Common myeloid progenitor, CD34-positive (primary cell): Measurements from ENCODE around the gene FAM53B.

Experiments used
- CTCF ChIA-PET: fragments of 350-600 bp; sonication (Branson Sonifier 250); formaldehyde crosslinking; loops from one replicate; lab custom pipeline; 2021; ENCODE audit warnings: antibody characterized with exemption; lab: Charles Lee
- POLR2A ChIA-PET: fragments of 350-600 bp; sonication (Branson Sonifier 250); formaldehyde crosslinking; loops from one replicate; lab custom pipeline; 2021; ENCODE audit warnings: antibody characterized with exemption; lab: Charles Lee
- DNase-seq, 3 donors: peaks; one replicate each; pipeline versions ENCODE4 v3.0.0 to v3.0.0-alpha.2; 2013
- H3K27ac ChIP-seq, 2 experiments: 1 replicate in 1 of 2; 2 replicates in 1 of 2; pipeline ENCODE4 v1.7.0; 2013; ENCODE audit warnings: inconsistent platforms in 2 of 2, low read length in 2 of 2, mild to moderate bottlenecking in 2 of 2, low read depth in 1 of 2, moderate library complexity in 1 of 2; ENCODE audit not compliant: severe bottlenecking in 2 of 2, insufficient read depth in 1 of 2, poor library complexity in 1 of 2
- H3K27me3 ChIP-seq, 5 experiments: replicated peaks in 2 of 5; 1 replicate in 3 of 5; 2 replicates in 2 of 5; pipeline versions ENCODE4 v1.6.1 to v1.7.0; 2013; ENCODE audit warnings: low read length in 4 of 5, mild to moderate bottlenecking in 2 of 5, moderate library complexity in 2 of 5, inconsistent platforms in 1 of 5; ENCODE audit not compliant: insufficient read depth in 5 of 5, control insufficient read depth in 4 of 5
- H3K36me3 ChIP-seq, 4 experiments: 1 replicate in 2 of 4; 2 replicates in 2 of 4; pipeline versions ENCODE4 v1.6.1 to v1.7.0; 2013; ENCODE audit warnings: low read length in 3 of 4, control low read depth in 1 of 4, mild to moderate bottlenecking in 1 of 4; ENCODE audit not compliant: control insufficient read depth in 4 of 4, insufficient read depth in 4 of 4
- H3K4me1 ChIP-seq, 4 experiments: 1 replicate in 3 of 4; 2 replicates in 1 of 4; pipeline versions ENCODE4 v1.6.1 to v1.7.1; 2013; ENCODE audit warnings: low read length in 3 of 4, mild to moderate bottlenecking in 3 of 4, control low read depth in 1 of 4, inconsistent platforms in 1 of 4, moderate library complexity in 1 of 4; ENCODE audit not compliant: control insufficient read depth in 4 of 4, insufficient read depth in 4 of 4; ENCODE audit errors: control extremely low read depth in 1 of 4
- H3K4me3 ChIP-seq, 7 experiments: 1 replicate in 4 of 7; 2 replicates in 3 of 7; pipeline versions ENCODE4 v1.5.1 to v1.7.0; 2013; ENCODE audit warnings: mild to moderate bottlenecking in 7 of 7, low read length in 6 of 7, moderate library complexity in 6 of 7, inconsistent platforms in 2 of 7, low read depth in 2 of 7, control low read depth in 1 of 7; ENCODE audit not compliant: insufficient read depth in 4 of 7, control insufficient read depth in 1 of 7; ENCODE audit errors: extremely low read depth in 1 of 7
- H3K9me3 ChIP-seq, 5 experiments: 1 replicate in 4 of 5; 2 replicates in 1 of 5; pipeline versions ENCODE4 v1.6.1 to v1.7.1; 2013; ENCODE audit warnings: low read length in 4 of 5, mild to moderate bottlenecking in 2 of 5, inconsistent platforms in 1 of 5, low read depth in 1 of 5, moderate library complexity in 1 of 5; ENCODE audit not compliant: control insufficient read depth in 4 of 5, insufficient read depth in 2 of 5; ENCODE audit errors: control extremely low read depth in 1 of 5
- WGBS: methylation state at CpG from one replicate; pipeline ENCODE4 v1.1.5; 2013; ENCODE audit not compliant: insufficient coverage; 5-methylcytosine and 5-hydroxymethylcytosine counted together

FAM53B gene

GRCh38 chr10:124739986-124740368, 4.2 kb downstream of the FAM53B start:
- Histone ChIP-seq H3K27me3 (no peaks in the 10 kb centered on the region), H3K9me3 (no peaks in the 10 kb centered on the region), H3K36me3 (peaks cover 0 to 16% (median 0%) of the 10 kb centered on the region in 4 experiments), H3K27ac (no peak overlapping the region), H3K4me3 (no peak overlapping the region), H3K4me1 (peaks cover 17 to 74% (median 42%) of the 10 kb centered on the region in 4 experiments)
- CTCF ChIA-PET, result interaction anchor here (2.0 to 5.2 kb wide), 8 partner anchors 10 to 210 kb away, joined by 5 to 78 read pairs (median 32); no protein-coding TSS in a partner anchor
- 94% methylated on average over 2 of the region's 7 CpGs for WGBS
- DNase-seq, result peak in 1 of 3 donors; percentile 31
- POLR2A ChIA-PET, result interaction anchor here (1.0 to 1.9 kb wide), 2 partner anchors 18 to 210 kb away, joined by 6 to 9 read pairs; no protein-coding TSS in a partner anchor

- Histone ChIP-seq H3K36me3 (peaks cover 0 to 19% (median 0%) of the 10 kb centered on the region in 4 experiments), H3K9me3 (no peaks in the 10 kb centered on the region), H3K27ac (no peak overlapping the region), H3K4me3 (no peak overlapping the region), H3K4me1 (peaks cover 17 to 72% (median 41%) of the 10 kb centered on the region in 4 experiments), H3K27me3 (no peaks in the 10 kb centered on the region)
- DNase-seq, result no peak
- POLR2A ChIA-PET, result no interaction called here
- CTCF ChIA-PET, result interaction anchor here (0.6 to 5.2 kb wide), 8 partner anchors 10 to 210 kb away, joined by 3 to 78 read pairs (median 32); no protein-coding TSS in a partner anchor
- WGBS, result 93% methylated on average over 10 of the region's 13 CpGs
Observed at GRCh38 chr10:124739119-124739921, 4.9 kb downstream of the FAM53B start.

GRCh38 chr10:124738441-124738840, 5.7 kb downstream of the FAM53B start:
- Histone ChIP-seq H3K27me3 (no peaks in the 10 kb centered on the region), H3K9me3 (no peaks in the 10 kb centered on the region), H3K4me1 (peaks cover 17 to 77% (median 41%) of the 10 kb centered on the region in 4 experiments), H3K4me3 (no peak overlapping the region), H3K36me3 (peaks cover 0 to 21% (median 0%) of the 10 kb centered on the region in 4 experiments), H3K27ac (no peak overlapping the region)
- WGBS, result 100% methylated on average over 3 of the region's 6 CpGs
- ChIA-PET CTCF (interaction anchor here (0.6 to 5.2 kb wide), 5 partner anchors 14 to 209 kb away, joined by 3 to 78 read pairs (median 6); no protein-coding TSS in a partner anchor), POLR2A (no interaction called here)
- DNase-seq, result no peak

- Histone ChIP-seq H3K4me1 (peaks cover 17 to 71% (median 35%) of the 10 kb centered on the region in 4 experiments), H3K36me3 (peaks cover 0 to 24% (median 0%) of the 10 kb centered on the region in 4 experiments), H3K27ac (no peak overlapping the region), H3K9me3 (no peaks in the 10 kb centered on the region), H3K4me3 (no peak overlapping the region), H3K27me3 (no peaks in the 10 kb centered on the region)
- POLR2A ChIA-PET, result no interaction called here
- no peak for DNase-seq
- WGBS, result 94% methylated on average over 2 of the region's 2 CpGs
- CTCF ChIA-PET, result interaction anchor here (1.0 to 2.1 kb wide), 3 partner anchors 19 to 199 kb away, joined by 3 to 6 read pairs (median 6); no protein-coding TSS in a partner anchor
Observed at GRCh38 chr10:124737708-124738107, 6.5 kb downstream of the FAM53B start.

- no peak overlapping the region for H3K4me3 ChIP-seq
- peaks cover 0 to 27% (median under 1%) of the 10 kb centered on the region in 4 experiments for H3K36me3 ChIP-seq
- no peak overlapping the region for H3K27ac ChIP-seq
- WGBS, result 93% methylated on average over 4 of the region's 7 CpGs
- POLR2A ChIA-PET, result no interaction called here
- DNase-seq, result no peak
- CTCF ChIA-PET, result interaction anchor here (1.0 to 2.1 kb wide), 3 partner anchors 19 to 198 kb away, joined by 3 to 6 read pairs (median 6); no protein-coding TSS in a partner anchor
- no peaks in the 10 kb centered on the region for H3K27me3 ChIP-seq
- H3K9me3 ChIP-seq, result no peaks in the 10 kb centered on the region
- peaks cover 15 to 66% (median 30%) of the 10 kb centered on the region in 4 experiments for H3K4me1 ChIP-seq
Observed at GRCh38 chr10:124737221-124737620, 7.0 kb downstream of the FAM53B start.

- Histone ChIP-seq H3K27ac (no peak overlapping the region), H3K4me3 (no peak overlapping the region), H3K27me3 (no peaks in the 10 kb centered on the region), H3K9me3 (no peaks in the 10 kb centered on the region), H3K4me1 (peaks cover 13 to 60% (median 24%) of the 10 kb centered on the region in 4 experiments), H3K36me3 (peaks cover 0 to 29% (median 1%) of the 10 kb centered on the region in 4 experiments)
- WGBS, result 96% methylated on average over 11 of the region's 11 CpGs
- DNase-seq, result no peak
- CTCF ChIA-PET, result interaction anchor here (1.1 to 2.1 kb wide), 2 partner anchors 13 to 195 kb away, joined by 3 to 6 read pairs; no protein-coding TSS in a partner anchor
- POLR2A ChIA-PET, result no interaction called here
Observed at GRCh38 chr10:124736491-124737136, 7.6 kb downstream of the FAM53B start.
